K562 (cell line): Measurements from ENCODE around the gene DCAF11.

Source experiments
- ATF3 ChIP-seq, 2 experiments: fragments of 450-650 bp in 1 of 2; sonication (generic) in 1 of 2; formaldehyde crosslinking in 1 of 2; IDR thresholded peaks in 1 of 2; conservative IDR thresholded peaks in 1 of 2; 2 replicates each; pipeline versions ENCODE4 v1.6.1 to v1.8.1; 2016 to 2023; ENCODE audit warnings: mild to moderate bottlenecking in 2 of 2, moderate library complexity in 2 of 2, inconsistent platforms in 1 of 2, missing genetic modification reagents in 1 of 2
- CTCF ChIP-seq, 3 experiments: IDR thresholded peaks in 2 of 3; conservative IDR thresholded peaks in 1 of 3; 2 replicates each; pipeline ENCODE4 v1.5.1; 2011 to 2012; ENCODE audit warnings: low read length in 3 of 3, mild to moderate bottlenecking in 3 of 3, control low read depth in 2 of 3, improper control_type of control experiment in 1 of 3, inconsistent platforms in 1 of 3, low read depth in 1 of 3, mixed read lengths in 1 of 3, moderate library complexity in 1 of 3; ENCODE audit not compliant: insufficient read depth in 2 of 3
- E2F3 ChIP-seq: fragments of 250-450 bp; sonication (Bioruptor Pico); IDR thresholded peaks from 2 replicates; pipeline ENCODE4 v1.4.0; 2020; ENCODE audit warnings: mild to moderate bottlenecking
- ILF3 ChIP-seq: fragments of 450-650 bp; IDR thresholded peaks from 2 replicates; pipeline ENCODE4 v1.6.1; 2018; ENCODE audit warnings: antibody characterized with exemption, mild to moderate bottlenecking, moderate library complexity, borderline replicate concordance
- JUND ChIP-seq, 2 experiments: IDR thresholded peaks; 2 replicates in 1 of 2; 3 replicates in 1 of 2; pipeline ENCODE4 v1.6.1; 2011; ENCODE audit warnings: borderline replicate concordance in 2 of 2, low read depth in 2 of 2, low read length in 2 of 2, improper control_type of control experiment in 1 of 2, missing biosample characterization in 1 of 2, missing genetic modification characterization in 1 of 2, missing genetic modification reagents in 1 of 2
- KDM1A ChIP-seq, 2 experiments: fragments of 450-650 bp; IDR thresholded peaks; 2 replicates each; pipeline ENCODE4 v1.6.1; 2016; ENCODE audit warnings: mild to moderate bottlenecking in 2 of 2
- POLR2A ChIP-seq: fragments of 450-650 bp; conservative IDR thresholded peaks from 2 replicates; pipeline ENCODE4 v1.6.1; 2016

GRCh38 chr14:24136684-24137528, 22.3 kb downstream of the DCAF11 start:
- TF ChIP-seq ATF3 (IDR thresholded peaks at IDR 0.05) (no peak), ATF3 (CRISPR knock-in tag; conservative IDR thresholded peaks at IDR 0.05) (no peak), E2F3 (CRISPR knock-in tag) (no peak), JUND (IDR thresholded peaks at IDR 0.05; ENCODE audit: borderline replicate concordance, low read depth, low read length) (no peak), JUND (tag; IDR thresholded peaks at IDR 0.05; ENCODE audit: borderline replicate concordance, low read depth, low read length) (no peak), CTCF (IDR thresholded peaks at IDR 0.05 in 2 of 3, conservative IDR thresholded peaks at IDR 0.05 in 1 of 3; ENCODE audit: insufficient read depth in 2 of 3, low read depth in 1 of 3, low read length in 3 of 3) (no peak), KDM1A (IDR thresholded peaks at IDR 0.05) (no peak), POLR2A (no peak), ILF3 (no peak)
